GM19467 (cell line): Measurements from ENCODE around the gene MOSPD3.

ENCODE experiments used
- ATAC-seq: cut with Tn5 transposase; IDR thresholded peaks from one replicate; pipeline ENCODE4 v1.9.1; 2021; ENCODE audit warnings: mild to moderate bottlenecking, moderate library complexity; ENCODE audit not compliant: unreplicated experiment

The MOSPD3 gene

GRCh38 chr7:100590077-100590737 is 22.1 kb upstream of the MOSPD3 start:
- ATAC-seq = no peak

- ATAC-seq = no peak
Measured at GRCh38 chr7:100591596-100591995, 20.7 kb upstream of the MOSPD3 start.

GRCh38 chr7:100595188-100595587 is 17.2 kb upstream of the MOSPD3 start:
- ATAC-seq = no peak

GRCh38 chr7:100598425-100598824 is 13.9 kb upstream of the MOSPD3 start:
- ATAC-seq = no peak

GRCh38 chr7:100599911-100600729 is 12.2 kb upstream of the MOSPD3 start:
- no peak for ATAC-seq

GRCh38 chr7:100600730-100601038 is 11.7 kb upstream of the MOSPD3 start:
- ATAC-seq = no peak

GRCh38 chr7:100602889-100603725 is 9.2 kb upstream of the MOSPD3 start:
- ATAC-seq = no peak

GRCh38 chr7:100603726-100604027 is 8.7 kb upstream of the MOSPD3 start:
- ATAC-seq = no peak

- peak; percentile 50 for ATAC-seq
Measured at GRCh38 chr7:100604028-100604975, 8.0 kb upstream of the MOSPD3 start.

GRCh38 chr7:100604976-100605911 is 7.1 kb upstream of the MOSPD3 start:
- ATAC-seq = no peak

GRCh38 chr7:100606313-100606712 is 6.0 kb upstream of the MOSPD3 start:
- ATAC-seq = no peak

- ATAC-seq = no peak
Measured at GRCh38 chr7:100607111-100607510, 5.2 kb upstream of the MOSPD3 start.

- ATAC-seq = no peak
Measured at GRCh38 chr7:100609958-100610357, 2.4 kb upstream of the MOSPD3 start.

GRCh38 chr7:100612730-100613390 is 520 bp downstream of the MOSPD3 start:
- no peak for ATAC-seq

- no peak for ATAC-seq
Measured at GRCh38 chr7:100613412-100614175, 1.3 kb downstream of the MOSPD3 start.

- no peak for ATAC-seq
Measured at GRCh38 chr7:100614308-100614861, 2.0 kb downstream of the MOSPD3 start.

GRCh38 chr7:100620239-100620638 is 7.9 kb downstream of the MOSPD3 start:
- ATAC-seq = no peak

- no peak for ATAC-seq
Measured at GRCh38 chr7:100620804-100621203, 8.5 kb downstream of the MOSPD3 start.
